ENCODE data around the gene TXNRD1. TPM values are rescaled to one million over a fixed set of nuclear protein-coding genes. Genes with fewer than 3 reads are reported as not detected.

TXNRD1 gene
- total and polyA plus RNA-seq, 2 of the 8 experiments (the other 6 are each of a cell fraction or from before 2014, with no cell fraction given): 56.8 to 127 TPM

- Histone ChIP-seq H3K4me3 (ENCODE audit: extremely low read depth in 1 of 4, insufficient read depth in 2 of 4, low read depth in 3 of 4, low read length in 4 of 4) (no peak overlapping the region), H2BK120ac (replicated peaks; ENCODE audit: low read depth, low read length) (no peak overlapping the region), H4K20me1 (replicated peaks in 1 of 2; ENCODE audit: control insufficient read depth in 1 of 2, insufficient read depth in 2 of 2, low read length in 2 of 2) (no peaks in the 10 kb centered on the region), H4K91ac (replicated peaks; ENCODE audit: insufficient read length, low read length) (no peak overlapping the region), H2BK12ac (ENCODE audit: low read depth, low read length) (no peak overlapping the region), H3K56ac (replicated peaks; ENCODE audit: insufficient read length, low read depth, low read length) (no peak overlapping the region), H2AK5ac (ENCODE audit: low read depth, low read length) (no peak overlapping the region), H3K9ac (replicated peaks in 1 of 4; ENCODE audit: extremely low read depth in 1 of 4, low read depth in 3 of 4, low read length in 3 of 4) (no peak overlapping the region), H3K79me1 (ENCODE audit: low read depth, low read length) (no peaks in the 10 kb centered on the region), H3K23me2 (ENCODE audit: low read depth, low read length) (peaks cover 3% of the 10 kb centered on the region; the same call in 1 of the 2 replicates), H3K9me3 (ENCODE audit: insufficient read depth in 2 of 2, low read depth in 1 of 2, low read length in 1 of 2) (no peaks in the 10 kb centered on the region), H3K27me3 (replicated peaks in 1 of 4; ENCODE audit: control insufficient read depth in 3 of 4, extremely low read depth in 1 of 4, insufficient read depth in 3 of 4, low read length in 3 of 4) (no peaks in the 10 kb centered on the region), H3K23ac (ENCODE audit: insufficient read length) (no peak overlapping the region), H2AFZ (ENCODE audit: low read length) (no peak overlapping the region), H3K4ac (replicated peaks; ENCODE audit: insufficient read length, low read depth, low read length) (no peak overlapping the region), H3K18ac (ENCODE audit: extremely low read depth, low read length) (no peak overlapping the region), H2BK5ac (ENCODE audit: low read depth, low read length) (no peak overlapping the region), H3K79me2 (ENCODE audit: control insufficient read depth in 1 of 2, insufficient read depth in 2 of 2, low read length in 2 of 2) (no peaks in the 10 kb centered on the region), H2BK20ac (ENCODE audit: low read length) (no peak overlapping the region), H3K36me3 (ENCODE audit: control insufficient read depth in 2 of 4, insufficient read depth in 4 of 4, low read length in 3 of 4) (no peaks in the 10 kb centered on the region), H4K5ac (ENCODE audit: insufficient read length, low read depth, low read length) (no peak overlapping the region), H3K4me2 (ENCODE audit: insufficient read depth in 1 of 2, low read depth in 2 of 2, low read length in 2 of 2) (no peak overlapping the region), H3K27ac (ENCODE audit: low read depth, low read length) (no peak overlapping the region), H3K14ac (ENCODE audit: insufficient read length) (no peak overlapping the region), H2BK15ac (ENCODE audit: low read length) (no peak overlapping the region), H4K8ac (ENCODE audit: extremely low read depth, insufficient read depth, low read length) (no peak overlapping the region), H3K4me1 (replicated peaks in 1 of 4; ENCODE audit: control insufficient read depth in 3 of 4, insufficient read depth in 4 of 4, low read length in 3 of 4) (peaks cover 0 to 4% (median 3%) of the 10 kb centered on the region in 4 experiments; a peak in 4 of 7 replicates)
- ChIA-PET CTCF (ENCODE audit: partially characterized antibody) (interaction anchor here (1.7 kb wide), 1 partner anchor 269 kb away, joined by 4 read pairs; no protein-coding TSS in a partner anchor), POLR2A (ENCODE audit: partially characterized antibody) (no interaction called here)
- FAIRE-seq (no peak), DNase-seq (ENCODE audit: low read depth in 1 of 2, low spot score in 2 of 2) (no peak)
- WGBS, 2 experiments (ENCODE audit: extremely low coverage in 1 of 2, insufficient coverage in 1 of 2, insufficient read length in 1 of 2, insufficient replicate concordance in 2 of 2, low coverage in 1 of 2, low lambda C conversion rate in 2 of 2, missing lambda C conversion rate in 1 of 2): 81% methylated on average over 1 of the region's 1 CpG; no CpG with 5 or more reads in 1 of the 2 experiments
- TF ChIP-seq SIRT6 (IDR thresholded peaks at IDR 0.05; ENCODE audit: low read length): no peak
- no peak for TF ChIP-seq TAF7 (optimal IDR thresholded peaks at IDR 0.05; ENCODE audit: borderline replicate concordance, low read depth, low read length)
- no peak for TF ChIP-seq EP300 (IDR thresholded peaks at IDR 0.05; ENCODE audit: borderline replicate concordance in 1 of 2, low read depth in 2 of 2, low read length in 2 of 2)
- TF ChIP-seq TEAD4 (IDR thresholded peaks at IDR 0.05; ENCODE audit: low read depth, low read length): no peak
- no peak for TF ChIP-seq TAF1 (IDR thresholded peaks at IDR 0.05; ENCODE audit: low read depth, low read length)
- TF ChIP-seq NANOG (IDR thresholded peaks at IDR 0.05; ENCODE audit: insufficient read depth, low read depth, low read length, poor library complexity, severe bottlenecking): no peak
- TF ChIP-seq SRF (IDR thresholded peaks at IDR 0.05; ENCODE audit: low read depth, low read length): no peak
- no peak for TF ChIP-seq E2F6 (IDR thresholded peaks at IDR 0.05)
- no peak for TF ChIP-seq BACH1 (IDR thresholded peaks at IDR 0.05; ENCODE audit: low read length)
- no peak for TF ChIP-seq FOSL1 (IDR thresholded peaks at IDR 0.05; ENCODE audit: insufficient read depth, low read depth, low read length)
- TF ChIP-seq BRCA1 (IDR thresholded peaks at IDR 0.05; ENCODE audit: low read depth, low read length): no peak
- no peak for TF ChIP-seq HDAC2 (IDR thresholded peaks at IDR 0.05; ENCODE audit: borderline replicate concordance in 1 of 2, low read depth in 2 of 2, low read length in 2 of 2)
- TF ChIP-seq, protein P1, sequence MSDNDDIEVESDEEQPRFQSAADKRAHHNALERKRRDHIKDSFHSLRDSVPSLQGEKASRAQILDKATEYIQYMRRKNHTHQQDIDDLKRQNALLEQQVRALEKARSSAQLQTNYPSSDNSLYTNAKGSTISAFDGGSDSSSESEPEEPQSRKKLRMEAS (IDR thresholded peaks at IDR 0.05): no peak
- no peak for TF ChIP-seq KDM5A (IDR thresholded peaks at IDR 0.05; ENCODE audit: low read length)
Observed at GRCh38 chr12:104385510-104385909, 169.9 kb downstream of the TXNRD1 start.

All from H1 (cell line).